Measurements from ENCODE around the gene BAD. TPM values are rescaled to one million over a fixed set of nuclear protein-coding genes. Genes with fewer than 3 reads are reported as not detected.

The BAD gene
- total and polyA plus RNA-seq, 10 of the 15 experiments (the other 5 are each of a cell fraction or from before 2014, with no cell fraction given) = 1.5 to 67.2 (median 39.6) TPM

- no TSS peak for BruUV-seq (replicated peaks)
- in situ Hi-C loops (cut with MboI) = loop anchor here (25.0 kb wide), 1 partner anchor 1635 kb away; the partner anchor contains the start of genes CFL1, EFEMP2 and MUS81
These were observed 57.0 kb downstream of the BAD start for GRCh38 chr11:64227405-64227956.

More at GRCh38 chr11:64227405-64227956, 57.0 kb downstream of the BAD start:
- no peak for ATAC-seq
- ChIA-PET POLR2A (interaction anchor here (1.1 to 9.7 kb wide), 11 partner anchors 10 to 90 kb away, joined by 3 to 85 read pairs (median 6); partner anchors contain the start of genes BAD, FERMT3, FKBP2 and PPP1R14B), CTCF (interaction anchor here (0.6 to 5.0 kb wide), 5 partner anchors 11 to 76 kb away, joined by 3 to 59 read pairs (median 4); partner anchors contain the start of gene FERMT3), SMC1A (ENCODE audit: uncharacterized antibody, unreplicated experiment) (interaction anchor here (1.1 to 5.4 kb wide), 4 partner anchors 9 to 21 kb away, joined by 3 to 56 read pairs (median 6); partner anchors contain the start of genes FERMT3 and FKBP2), RAD21 (ENCODE audit: unreplicated experiment) (interaction anchor here (1.5 to 3.3 kb wide), 4 partner anchors 11 to 23 kb away, joined by 3 to 34 read pairs (median 9); partner anchors contain the start of genes FERMT3 and FKBP2)
- peaks cover 27% of the 10 kb centered on the region for H3K4me1 ChIP-seq (ENCODE audit: control insufficient read depth, insufficient read depth, low read length)
- WGBS (ENCODE audit: insufficient coverage, insufficient replicate concordance, low lambda C conversion rate, missing lambda C conversion rate) = 50% methylated on average over 2 of the region's 3 CpGs
- TF ChIP-seq STAT1 (conservative IDR thresholded peaks at IDR 0.05) = no peak
- no peak for TF ChIP-seq SIN3A (IDR thresholded peaks at IDR 0.05; ENCODE audit: low read depth, low read length)
- TF ChIP-seq IKZF2 (IDR thresholded peaks at IDR 0.05) = no peak
- TF ChIP-seq RBBP5 (conservative IDR thresholded peaks at IDR 0.05) = no peak
- no peak for TF ChIP-seq SUZ12 (IDR thresholded peaks at IDR 0.05; ENCODE audit: unreplicated experiment)
- TF ChIP-seq USF2 (IDR thresholded peaks at IDR 0.05; ENCODE audit: borderline replicate concordance, low read depth, low read length) = no peak
- TF ChIP-seq WRNIP1 (IDR thresholded peaks at IDR 0.05; ENCODE audit: borderline replicate concordance, low read depth, low read length) = no peak
- TF ChIP-seq TARDBP (IDR thresholded peaks at IDR 0.05; ENCODE audit: borderline replicate concordance) = no peak
- no peak for TF ChIP-seq CEBPZ (IDR thresholded peaks at IDR 0.05; ENCODE audit: low read depth, low read length)
- TF ChIP-seq CREB1 (IDR thresholded peaks at IDR 0.05; ENCODE audit: low read depth) = no peak
- TF ChIP-seq KDM1A (IDR thresholded peaks at IDR 0.05; ENCODE audit: borderline replicate concordance) = no peak
- no peak for TF ChIP-seq NBN (IDR thresholded peaks at IDR 0.05)
- no peak for TF ChIP-seq RCOR1 (conservative IDR thresholded peaks at IDR 0.05; ENCODE audit: low read depth, low read length)
- no peaks in the 10 kb centered on the region for H3K9me3 ChIP-seq (replicated peaks; ENCODE audit: control insufficient read depth, insufficient read depth, low read length)
- peaks cover 9% of the 10 kb centered on the region in 2 experiments for H3K36me3 ChIP-seq (ENCODE audit: control insufficient read depth in 2 of 2, insufficient read depth in 2 of 2, low read length in 1 of 2)
- no peak overlapping the region for H2AFZ ChIP-seq (ENCODE audit: control insufficient read depth, low read depth, low read length)
- peaks cover 38% of the 10 kb centered on the region for H3K79me2 ChIP-seq (ENCODE audit: control insufficient read depth, insufficient read depth, low read length)
- H4K20me1 ChIP-seq (ENCODE audit: control insufficient read depth, insufficient read depth) = no peaks in the 10 kb centered on the region
- peak overlapping the region; percentile 96 for H3K27ac ChIP-seq (ENCODE audit: control insufficient read depth, insufficient read depth)
- DNase-seq (ENCODE audit: low read depth, low spot score) = no peak
- peak overlapping the region; percentile 98 for H3K4me2 ChIP-seq (ENCODE audit: control insufficient read depth, insufficient read depth)
- H3K4me3 ChIP-seq = peak overlapping the region; percentile 90
- peak overlapping the region; percentile 98 for H3K9ac ChIP-seq (ENCODE audit: control insufficient read depth, insufficient read depth, low read length)
- intact Hi-C loops (cut with micrococcal nuclease; ENCODE audit: unreplicated experiment) = no loop called here
- H3K27me3 ChIP-seq (replicated peaks in 1 of 2; ENCODE audit: control insufficient read depth in 2 of 2, insufficient read depth in 2 of 2, low read length in 1 of 2) = no peaks in the 10 kb centered on the region
- no peak for FAIRE-seq
